Activated CD4-positive, alpha-beta T cell treated with anti-CD3 and anti-CD28 coated beads, Interleukin-2, Interleukin-4, amounts not matched to agents 100 ng/mL and 50 ng/mL, durations not matched to agents 16 hours and 8 hours (primary cell): Measurements from ENCODE around the gene CBY2.
"Not testable (repeated sequence)": the region's sequence is repeated elsewhere in the genome, so short reads cannot be mapped to it uniquely, and the experiment has no call there.

Experiments
- DNase-seq: peaks from one replicate; pipeline ENCODE4 v3.0.0-alpha.2; 2020; ENCODE audit warnings: low spot score

The CBY2 gene

DNA sequence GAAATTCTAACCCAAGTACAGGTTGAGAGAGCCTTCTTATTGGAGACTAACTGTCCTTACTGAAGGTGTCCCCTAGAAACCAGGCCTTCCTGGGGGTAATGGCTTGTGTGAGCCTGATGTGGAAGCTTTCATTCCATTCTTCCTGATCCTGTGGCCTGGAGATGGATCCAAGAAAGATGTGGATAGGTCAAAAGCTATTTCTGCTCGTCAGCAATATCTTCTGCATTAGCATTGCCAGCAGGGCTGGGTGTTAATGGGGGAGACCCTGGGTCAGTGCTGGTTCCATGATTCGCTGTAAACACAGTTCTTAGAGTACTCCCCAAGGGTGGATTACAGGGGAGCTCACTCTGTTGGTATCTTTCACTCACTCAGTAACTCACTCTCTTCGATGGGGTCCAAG is 42.9 kb downstream of the CBY2 start:
- no peak for DNase-seq

GRCh38 chr13:45747071-45747470 is 45.0 kb downstream of the CBY2 start:
- DNase-seq: no peak

GRCh38 chr13:45748941-45749759 is 47.0 kb downstream of the CBY2 start:
- DNase-seq: no peak

GRCh38 chr13:45750566-45750965 is 48.4 kb downstream of the CBY2 start:
- DNase-seq: no peak

- DNase-seq: no peak
Measured at GRCh38 chr13:45751885-45752284, 49.8 kb downstream of the CBY2 start.

DNA sequence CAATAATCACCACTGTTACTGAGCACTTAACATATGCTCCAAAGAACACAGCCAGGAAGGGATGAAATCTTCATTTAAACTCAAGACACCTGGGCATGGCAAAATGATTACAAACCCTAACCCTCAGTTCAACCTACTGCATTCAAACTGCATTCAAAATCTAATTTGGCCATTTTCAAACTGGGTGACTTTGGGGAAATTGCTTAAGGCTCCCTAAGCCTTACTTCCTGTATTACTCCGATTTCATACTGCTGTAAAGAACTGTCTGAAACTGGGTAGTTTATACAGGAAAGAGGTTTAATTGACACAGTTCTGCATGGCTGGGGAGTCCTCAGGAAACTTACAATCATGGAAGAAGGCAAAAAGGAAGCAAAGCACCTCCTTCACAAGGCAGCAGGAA is 50.4 kb downstream of the CBY2 start:
- DNase-seq: no peak

- not testable (repeated sequence) for DNase-seq
Measured at GRCh38 chr13:45756498-45756897, 54.4 kb downstream of the CBY2 start.

DNA sequence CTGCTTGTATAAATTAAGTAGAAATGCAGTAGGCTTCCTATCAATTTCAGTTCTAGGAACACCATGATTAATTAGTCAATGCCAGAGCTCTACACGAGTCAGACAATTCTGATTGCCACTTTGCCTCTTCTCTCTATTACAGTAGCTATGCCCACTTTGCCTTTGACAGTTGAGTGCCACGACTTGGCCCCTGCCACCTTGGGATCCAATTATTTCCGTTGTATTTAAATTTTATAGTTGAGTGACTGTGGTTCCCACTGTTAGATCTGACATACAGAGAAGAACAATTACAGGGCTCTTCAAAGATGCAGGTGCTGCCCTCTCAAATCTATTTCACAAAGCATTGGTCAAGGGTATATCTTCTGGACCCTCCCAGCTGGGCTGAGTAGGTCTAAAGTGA is 55.5 kb downstream of the CBY2 start:
- DNase-seq: not testable (repeated sequence)

- DNase-seq: no peak
Measured at GRCh38 chr13:45763419-45763818, 61.3 kb downstream of the CBY2 start.
